Omental fat pad (tissue), 4 donors: ENCODE data around the gene MET. TPM values are rescaled to one million over a fixed set of nuclear protein-coding genes. Genes with fewer than 3 reads are reported as not detected.

ENCODE experiments used
- ATAC-seq: fragments of 150-250 bp; one replicate; pipeline ENCODE4 v1.9.1; 2016; ENCODE audit warnings: mild to moderate bottlenecking, moderate library complexity; ENCODE audit not compliant: low FRiP score
- DNase-seq: peaks from one replicate; pipeline ENCODE4 v3.0.0-alpha.2; 2019; ENCODE audit warnings: low spot score
- total RNA-seq, 4 donors: library from RNA; depleted of rRNA; stranded (reverse); fragments of >200 nt; gene quantifications; one replicate each; pipeline ENCODE4 v1.1.0, GENCODE V29; 2016
- TF ChIP-seq, protein P1 (sequence below), 3 donors: fragments of 450-650 bp; IDR thresholded peaks; one replicate each; pipeline ENCODE4 v1.5.1; 2016 to 2017; ENCODE audit warnings: antibody characterized with exemption in 3 of 3, mild to moderate bottlenecking in 3 of 3, moderate library complexity in 2 of 3

The MET gene
- total RNA-seq, 4 donors from 2014 or later: 24.9 to 92.4 (median 54.4) TPM

DNA sequence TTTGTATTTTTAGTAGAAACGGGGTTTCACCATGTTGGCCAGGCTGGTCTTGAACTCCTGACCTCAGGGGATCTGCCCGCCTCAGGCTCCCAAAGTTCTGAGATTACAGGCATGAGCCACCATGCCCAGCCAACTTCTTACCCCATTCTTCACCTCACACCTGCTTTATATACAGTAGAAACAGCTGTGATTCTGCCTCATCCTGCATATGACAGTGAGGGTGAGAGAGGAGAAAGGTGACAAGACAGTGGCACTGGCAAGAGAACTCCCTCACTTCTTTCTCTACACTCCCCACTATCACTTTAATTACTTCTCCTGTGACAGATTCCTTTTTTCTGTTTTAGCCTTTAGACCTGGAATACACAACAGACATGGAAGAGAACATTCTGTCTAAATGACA lies 128.6 kb downstream of the MET start:
- ATAC-seq: no peak
- TF ChIP-seq, protein P1, sequence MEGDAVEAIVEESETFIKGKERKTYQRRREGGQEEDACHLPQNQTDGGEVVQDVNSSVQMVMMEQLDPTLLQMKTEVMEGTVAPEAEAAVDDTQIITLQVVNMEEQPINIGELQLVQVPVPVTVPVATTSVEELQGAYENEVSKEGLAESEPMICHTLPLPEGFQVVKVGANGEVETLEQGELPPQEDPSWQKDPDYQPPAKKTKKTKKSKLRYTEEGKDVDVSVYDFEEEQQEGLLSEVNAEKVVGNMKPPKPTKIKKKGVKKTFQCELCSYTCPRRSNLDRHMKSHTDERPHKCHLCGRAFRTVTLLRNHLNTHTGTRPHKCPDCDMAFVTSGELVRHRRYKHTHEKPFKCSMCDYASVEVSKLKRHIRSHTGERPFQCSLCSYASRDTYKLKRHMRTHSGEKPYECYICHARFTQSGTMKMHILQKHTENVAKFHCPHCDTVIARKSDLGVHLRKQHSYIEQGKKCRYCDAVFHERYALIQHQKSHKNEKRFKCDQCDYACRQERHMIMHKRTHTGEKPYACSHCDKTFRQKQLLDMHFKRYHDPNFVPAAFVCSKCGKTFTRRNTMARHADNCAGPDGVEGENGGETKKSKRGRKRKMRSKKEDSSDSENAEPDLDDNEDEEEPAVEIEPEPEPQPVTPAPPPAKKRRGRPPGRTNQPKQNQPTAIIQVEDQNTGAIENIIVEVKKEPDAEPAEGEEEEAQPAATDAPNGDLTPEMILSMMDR (IDR thresholded peaks at IDR 0.05): no peak
- no peak for DNase-seq

DNA sequence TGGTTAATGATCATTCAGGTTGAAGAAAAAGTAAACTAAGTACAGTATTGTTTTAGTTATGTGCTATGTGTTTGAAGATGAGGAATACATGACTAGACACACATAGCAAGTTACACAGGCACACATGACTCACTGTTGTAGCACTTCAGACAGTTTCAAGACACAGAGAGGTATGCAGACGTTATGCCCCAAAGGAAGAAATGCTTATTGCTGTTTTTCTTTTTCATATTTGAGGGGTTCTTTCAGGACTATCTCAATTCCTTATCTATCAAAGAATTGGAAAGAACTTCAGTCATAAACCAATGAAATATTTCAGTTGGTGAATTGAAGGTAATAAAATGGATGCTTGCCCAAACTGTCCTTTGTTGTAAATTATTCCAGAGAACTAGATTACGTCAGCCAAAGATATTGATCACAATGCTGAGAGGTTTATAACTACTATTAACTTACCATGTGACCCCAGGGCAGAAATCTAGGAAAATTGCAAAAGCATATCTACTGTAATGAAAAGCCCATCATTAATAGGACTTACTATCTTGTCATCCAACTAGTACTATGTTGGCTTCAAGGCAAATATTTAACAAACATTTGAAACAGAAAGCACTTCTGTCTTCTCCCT lies 129.2 kb downstream of the MET start:
- DNase-seq: no peak
- ATAC-seq: peak; percentile 75
- TF ChIP-seq, protein P1 (IDR thresholded peaks at IDR 0.05): no peak

DNA sequence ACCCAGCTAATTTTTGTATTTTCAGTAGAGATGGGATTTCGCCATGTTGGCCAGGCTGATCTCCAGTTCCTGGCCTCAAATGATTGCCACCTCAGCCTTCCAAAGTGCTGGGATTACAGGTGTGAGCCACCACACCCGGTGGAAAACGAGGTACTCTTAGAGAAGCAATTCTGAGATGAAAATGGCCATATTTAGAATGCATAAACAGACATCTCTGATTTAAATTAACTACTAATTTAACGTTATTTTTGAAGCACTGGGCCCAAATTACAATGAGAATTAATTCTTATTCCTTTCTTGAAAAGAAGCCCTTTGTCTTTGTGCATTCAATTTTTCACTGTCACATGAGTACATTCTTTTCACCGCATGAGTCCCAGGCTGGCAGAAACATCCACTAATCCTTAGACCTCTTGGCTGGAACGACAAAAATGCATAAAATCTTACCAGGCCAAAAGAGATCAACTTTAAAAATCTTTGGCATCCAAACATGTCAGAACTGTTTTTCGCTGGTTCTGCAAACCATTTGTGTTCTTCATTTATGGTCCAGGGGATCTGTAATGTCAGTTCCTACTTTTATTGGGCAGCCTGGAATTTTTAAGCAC lies 130.2 kb downstream of the MET start:
- TF ChIP-seq, protein P1 (IDR thresholded peaks at IDR 0.05): no peak
- DNase-seq (no peak), ATAC-seq (no peak)

DNA sequence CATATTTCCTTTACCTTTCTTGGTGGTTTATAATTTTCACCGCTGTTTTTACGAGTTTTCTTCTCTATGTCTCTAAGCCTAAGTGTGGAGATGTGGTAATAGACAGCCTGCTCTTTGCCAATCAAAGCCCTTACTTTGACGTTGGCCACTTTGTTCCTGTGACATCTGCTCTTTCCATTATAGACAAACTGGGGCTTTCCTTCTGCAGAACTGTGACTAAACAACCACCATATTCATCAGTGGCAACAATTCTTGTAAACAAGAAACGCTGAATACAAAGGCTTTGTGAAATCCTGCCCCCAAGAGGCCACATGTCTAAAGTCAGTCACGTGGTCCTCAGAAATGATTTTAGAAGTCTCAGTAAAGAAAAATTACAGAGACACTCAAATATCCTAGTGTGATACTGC lies 130.8 kb downstream of the MET start:
- DNase-seq: no peak
- TF ChIP-seq, protein P1 (IDR thresholded peaks at IDR 0.05): no peak
- ATAC-seq: no peak

DNA sequence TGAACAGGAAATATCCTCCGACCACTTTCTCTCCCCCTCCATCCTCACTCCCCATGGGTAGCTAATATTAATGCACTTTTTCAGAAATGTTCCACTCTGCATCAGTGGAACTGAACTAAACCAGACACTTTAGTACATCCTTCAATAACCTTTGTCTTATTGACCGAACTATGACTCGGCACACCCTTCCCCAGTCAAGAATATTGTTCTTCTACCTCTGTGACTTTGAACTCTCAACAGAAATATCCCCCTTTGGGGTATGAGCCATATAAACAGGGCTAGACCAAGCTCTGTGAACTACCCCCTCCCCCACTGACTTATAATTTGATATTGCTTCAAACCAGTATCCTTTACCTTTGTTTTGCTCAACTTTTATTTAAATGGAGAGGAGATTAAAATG lies 132.5 kb downstream of the MET start:
- TF ChIP-seq, protein P1 (IDR thresholded peaks at IDR 0.05): no peak
- ATAC-seq (no peak), DNase-seq (no peak)

DNA sequence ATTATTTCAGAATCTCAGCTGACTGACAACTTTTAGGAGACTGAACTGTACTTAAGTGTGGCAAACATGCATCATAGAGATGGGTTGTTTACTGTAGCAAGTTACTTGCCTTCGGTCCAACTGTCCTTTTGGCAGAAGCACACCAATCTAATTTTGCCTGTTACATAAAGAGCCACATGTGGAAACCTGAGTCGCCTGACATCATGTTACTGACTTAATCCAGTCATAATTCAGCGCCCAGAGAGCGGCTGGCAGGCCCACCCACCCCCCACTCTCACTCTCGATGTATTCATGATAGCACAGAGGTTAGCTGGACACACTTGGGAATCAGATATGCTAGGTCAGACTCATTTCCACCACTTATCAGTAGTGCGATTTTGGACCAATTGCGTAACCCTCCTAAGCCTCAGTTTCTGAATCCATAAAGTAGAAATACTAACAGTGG lies 133.1 kb downstream of the MET start:
- peak; percentile 16 for ATAC-seq
- DNase-seq: no peak
- TF ChIP-seq, protein P1 (IDR thresholded peaks at IDR 0.05): no peak
